DND-41 (cell line): ENCODE data around the gene GRIP2.

ENCODE experiments used
- EZH2 ChIP-seq: IDR thresholded peaks from 3 replicates; pipeline ENCODE4 v1.6.1; 2012; ENCODE audit warnings: borderline replicate concordance, low read depth, mild to moderate bottlenecking, moderate library complexity, low read length, inconsistent platforms; ENCODE audit not compliant: severe bottlenecking
- TF ChIP-seq, protein P1 (sequence below): IDR thresholded peaks from 2 replicates; pipeline ENCODE4 v1.5.1; 2012; ENCODE audit warnings: borderline replicate concordance, low read length, moderate library complexity, mild to moderate bottlenecking; ENCODE audit not compliant: poor library complexity, severe bottlenecking; ENCODE audit errors: extremely low read depth

- TF ChIP-seq, protein P1, sequence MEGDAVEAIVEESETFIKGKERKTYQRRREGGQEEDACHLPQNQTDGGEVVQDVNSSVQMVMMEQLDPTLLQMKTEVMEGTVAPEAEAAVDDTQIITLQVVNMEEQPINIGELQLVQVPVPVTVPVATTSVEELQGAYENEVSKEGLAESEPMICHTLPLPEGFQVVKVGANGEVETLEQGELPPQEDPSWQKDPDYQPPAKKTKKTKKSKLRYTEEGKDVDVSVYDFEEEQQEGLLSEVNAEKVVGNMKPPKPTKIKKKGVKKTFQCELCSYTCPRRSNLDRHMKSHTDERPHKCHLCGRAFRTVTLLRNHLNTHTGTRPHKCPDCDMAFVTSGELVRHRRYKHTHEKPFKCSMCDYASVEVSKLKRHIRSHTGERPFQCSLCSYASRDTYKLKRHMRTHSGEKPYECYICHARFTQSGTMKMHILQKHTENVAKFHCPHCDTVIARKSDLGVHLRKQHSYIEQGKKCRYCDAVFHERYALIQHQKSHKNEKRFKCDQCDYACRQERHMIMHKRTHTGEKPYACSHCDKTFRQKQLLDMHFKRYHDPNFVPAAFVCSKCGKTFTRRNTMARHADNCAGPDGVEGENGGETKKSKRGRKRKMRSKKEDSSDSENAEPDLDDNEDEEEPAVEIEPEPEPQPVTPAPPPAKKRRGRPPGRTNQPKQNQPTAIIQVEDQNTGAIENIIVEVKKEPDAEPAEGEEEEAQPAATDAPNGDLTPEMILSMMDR = no peak
- no peak for TF ChIP-seq EZH2
These were observed 48.4 kb upstream of the GRIP2 start for GRCh38 chr3:14588425-14589112.
